HepG2 (cell line): ENCODE measurements around the gene HYDIN. TPM values are rescaled to one million over a fixed set of nuclear protein-coding genes. Genes with fewer than 3 reads are reported as not detected.
A peak's percentile ranks its signal among the peaks of the same experiment; 100 is the strongest.

Source experiments
- ATAC-seq: fragments of 200-7000 bp; cut with Tn5 transposase; 3 replicates; pipeline ENCODE4 v1.9.1; 2020; ENCODE audit warnings: mild to moderate bottlenecking, moderate library complexity
- BruUV-seq: library from RNA; stranded (reverse); fragments of 400-500 nt; replicated peaks from 2 replicates; lab custom pipeline; 2021; lab: Mats Ljungman, UMichigan
- CTCF ChIA-PET: fragments of 300-600 bp; formaldehyde crosslinking; extraction: SDS; loops from one replicate; lab custom pipeline; 2021; ENCODE audit warnings: low total read pairs, inconsistent platforms, low intra/inter-chr PET ratio; lab: Yijun Ruan, JAX
- POLR2A ChIA-PET: fragments of 350-600 bp; sonication (Branson Sonifier 250); formaldehyde crosslinking; loops from one replicate; lab custom pipeline; 2020; ENCODE audit warnings: antibody characterized with exemption, inconsistent platforms; lab: Yijun Ruan, JAX
- DNase-seq: peaks from one replicate; pipeline ENCODE4 v3.0.0-alpha.2; 2015; ENCODE audit warnings: low spot score
- FAIRE-seq: peaks from 3 replicates; lab custom pipeline; 2011; peaks lifted over from hg19 to GRCh38; lab: Jason Lieb, UNC
- H2AFZ ChIP-seq: one replicate; pipeline ENCODE4 v1.6.1; 2011; ENCODE audit warnings: low read length, inconsistent platforms
- H3K27ac ChIP-seq: fragments of 300-600 bp; 3 replicates; pipeline ENCODE4 v1.8.0; 2011; ENCODE audit warnings: mixed run types, mild to moderate bottlenecking, mixed read lengths, low read length, inconsistent platforms; ENCODE audit not compliant: insufficient read depth; ENCODE audit errors: extremely low read length
- H3K27me3 ChIP-seq, 2 experiments: fragments of 200-600 bp in 1 of 2; 2 replicates in 1 of 2; 3 replicates in 1 of 2; pipeline versions ENCODE4 v1.6.0 to v1.8.0; 2011; ENCODE audit warnings: low read length in 2 of 2, mild to moderate bottlenecking in 2 of 2, moderate library complexity in 2 of 2, inconsistent platforms in 1 of 2; ENCODE audit not compliant: insufficient read depth in 2 of 2, control insufficient read depth in 1 of 2
- H3K36me3 ChIP-seq, 2 experiments: fragments of 200-600 bp in 1 of 2; replicated peaks in 1 of 2; 2 replicates in 1 of 2; 3 replicates in 1 of 2; pipeline versions ENCODE4 v1.5.1 to v1.8.0; 2011; ENCODE audit warnings: low read length in 2 of 2, inconsistent platforms in 1 of 2; ENCODE audit not compliant: insufficient read depth in 2 of 2, control insufficient read depth in 1 of 2
- H3K4me1 ChIP-seq: 2 replicates; pipeline ENCODE4 v1.5.1; 2012; ENCODE audit warnings: low read length, inconsistent platforms; ENCODE audit not compliant: insufficient read depth
- H3K4me2 ChIP-seq: 2 replicates; pipeline ENCODE4 v1.6.0; 2011; ENCODE audit warnings: low read depth, low read length, inconsistent platforms
- H3K4me3 ChIP-seq, 3 experiments: fragments of 200-600 bp in 1 of 3; sonication (generic), shearing (Covaris generic) in 1 of 3; replicated peaks in 1 of 3; 2 replicates each; pipeline ENCODE4 v1.5.1; 2011 to 2016; ENCODE audit warnings: low read length in 3 of 3, inconsistent platforms in 2 of 3, low read depth in 2 of 3, mild to moderate bottlenecking in 2 of 3, control low read depth in 1 of 3, mixed read lengths in 1 of 3; ENCODE audit not compliant: insufficient read depth in 1 of 3
- H3K79me2 ChIP-seq: one replicate; pipeline ENCODE4 v1.6.1; 2011; ENCODE audit warnings: low read length, inconsistent platforms; ENCODE audit not compliant: insufficient read depth
- H3K9ac ChIP-seq: 2 replicates; pipeline ENCODE4 v1.6.0; 2011; ENCODE audit warnings: mild to moderate bottlenecking, low read depth, low read length, inconsistent platforms; ENCODE audit not compliant: insufficient read depth
- H3K9me3 ChIP-seq: 2 replicates; pipeline ENCODE4 v1.5.1; 2012; ENCODE audit warnings: mild to moderate bottlenecking, low read length
- H4K20me1 ChIP-seq: 2 replicates; pipeline ENCODE4 v1.6.0; 2011; ENCODE audit warnings: inconsistent platforms, mild to moderate bottlenecking, low read length, moderate library complexity; ENCODE audit not compliant: insufficient read depth
- ARID2 ChIP-seq: sonication (generic); formaldehyde crosslinking; IDR thresholded peaks from 2 replicates; pipeline ENCODE4 v1.8.1; 2022; ENCODE audit warnings: mild to moderate bottlenecking, missing genetic modification reagents, borderline replicate concordance
- BCL6 ChIP-seq: IDR thresholded peaks from 2 replicates; pipeline ENCODE4 v1.6.1; 2016; ENCODE audit warnings: missing genetic modification reagents, missing compliant biosample characterization
- CTCF ChIP-seq: sonication (generic); formaldehyde crosslinking; IDR thresholded peaks from 2 replicates; pipeline ENCODE4 v1.5.0; 2020; ENCODE audit warnings: mild to moderate bottlenecking, missing genetic modification reagents, moderate library complexity
- HNRNPK ChIP-seq: fragments of 200-400 bp; formaldehyde crosslinking; IDR thresholded peaks from 2 replicates; pipeline ENCODE4 v1.6.1; 2018; ENCODE audit warnings: low read length, low read depth, moderate library complexity, mild to moderate bottlenecking; ENCODE audit not compliant: poor library complexity, severe bottlenecking
- IKZF5 ChIP-seq: IDR thresholded peaks from 2 replicates; pipeline ENCODE4 v1.6.1; 2018; ENCODE audit warnings: missing genetic modification reagents, mild to moderate bottlenecking, missing compliant biosample characterization
- MIXL1 ChIP-seq: IDR thresholded peaks from 2 replicates; pipeline ENCODE4 v1.6.1; 2016
- MXD3 ChIP-seq: IDR thresholded peaks from 2 replicates; pipeline ENCODE4 v1.6.1; 2016; ENCODE audit warnings: mild to moderate bottlenecking, missing biosample characterization, missing genetic modification reagents
- POLR2G ChIP-seq: fragments of 200-400 bp; formaldehyde crosslinking; IDR thresholded peaks from 2 replicates; pipeline ENCODE4 v1.6.1; 2018; ENCODE audit warnings: mild to moderate bottlenecking, low read depth, low read length, moderate library complexity
- RAD21 ChIP-seq: fragments of 450-650 bp; formaldehyde crosslinking; IDR thresholded peaks from 2 replicates; pipeline ENCODE4 v1.5.0; 2020; ENCODE audit warnings: mild to moderate bottlenecking
- SMC3 ChIP-seq: IDR thresholded peaks from 2 replicates; pipeline ENCODE4 v1.6.1; 2011; ENCODE audit warnings: low read length, improper control_type of control experiment
- STAG1 ChIP-seq: sonication (generic); formaldehyde crosslinking; IDR thresholded peaks from 2 replicates; pipeline ENCODE4 v1.4.0; 2020; ENCODE audit warnings: missing genetic modification reagents
- ZNF704 ChIP-seq: sonication (generic); formaldehyde crosslinking; IDR thresholded peaks from 2 replicates; pipeline ENCODE4 v1.8.1; 2023; ENCODE audit warnings: mild to moderate bottlenecking, inconsistent platforms, moderate library complexity, missing genetic modification reagents, borderline replicate concordance
- ZNF710 ChIP-seq: sonication (generic); formaldehyde crosslinking; IDR thresholded peaks from 2 replicates; pipeline ENCODE4 v1.5.0; 2020; ENCODE audit warnings: mild to moderate bottlenecking, missing genetic modification reagents, borderline replicate concordance
- WGBS: methylation state at CpG from one replicate; pipeline ENCODE4 v1.1.6; 2017; ENCODE audit warnings: low lambda C conversion rate; 5-methylcytosine and 5-hydroxymethylcytosine counted together
- in situ Hi-C: cut with HindIII; loops from 2 replicates; pipeline ENCODE4 v1.10.0; 2017; ENCODE audit warnings: low pct_unique_long_range_greater_than_20kb; ENCODE audit not compliant: extremely low pct_ligation_motif_present
- intact Hi-C: fragments of 100-400 bp; cut with micrococcal nuclease; formaldehyde crosslinking; loops from one replicate; pipeline ENCODE4 v1.10.0; 2022; ENCODE audit not compliant: unreplicated experiment
- polyA plus RNA-seq, 8 experiments: library from polyadenylated mRNA; depleted of rRNA in 3 of 8; stranded (reverse) in 7 of 8; unstranded in 1 of 8; fragments of >200 nt; fragmentation: Illumina TruSeq in 4 of 8; extraction: Trizol in 4 of 8; gene quantifications; 2 replicates each; pipeline versions ENCODE4 v1.2.1 to v1.2.3, GENCODE V29; 2011 to 2016; ENCODE audit warnings: low read depth in 4 of 8, missing spikeins in 1 of 8, mixed read lengths in 1 of 8; ENCODE audit not compliant: insufficient read depth in 1 of 8
- total RNA-seq, 5 experiments: library from RNA; depleted of rRNA; stranded (reverse); fragments of >200 nt; fragmentation: Illumina TruSeq; extraction: Trizol; gene quantifications; 2 replicates each; pipeline ENCODE4 v1.2.3, GENCODE V29; 2016; ENCODE audit warnings: low read depth in 1 of 5

HYDIN gene
- total and polyA plus RNA-seq, 2 of the 13 experiments (the other 11 are each of a cell fraction or from before 2014, with no cell fraction given), result not detected

GRCh38 chr16:71216714-71217113 lies 13.8 kb downstream of the HYDIN start (continued):
- TF ChIP-seq IKZF5 (no peak), POLR2G (no peak)

- CTCF ChIA-PET, result interaction anchor here (1.1 to 2.1 kb wide), 3 partner anchors 96 to 152 kb away, joined by 3 to 24 read pairs (median 4); no protein-coding TSS in a partner anchor
- H3K79me2 ChIP-seq, result no peaks in the 10 kb centered on the region
- no peaks in the 10 kb centered on the region for H3K9me3 ChIP-seq
- WGBS, result 0% methylated on average over 1 of the region's 1 CpG
- H3K27me3 ChIP-seq, result no peaks in the 10 kb centered on the region; a peak in 1 of 5 replicates
- TF ChIP-seq MXD3 (no peak), ZNF704 (CRISPR knock-in tag) (no peak), HNRNPK (peak; percentile 67), STAG1 (peak; percentile 70), CTCF (CRISPR knock-in tag) (peak; percentile 64), BCL6 (CRISPR knock-in tag) (no peak), SMC3 (peak; percentile 17; the same call in 1 of the 2 replicates), RAD21 (0 out of 2 replicates have a peak, but pooled peaks have one; percentile 32), MIXL1 (CRISPR knock-in tag) (peak; percentile 83; the same call in 1 of the 2 replicates), ARID2 (no peak), ZNF710 (CRISPR knock-in tag) (peak; percentile 79)
- in situ Hi-C loops (no loop called here), intact Hi-C loops (loop anchor here (5.0 kb wide), 1 partner anchor 142 kb away; the partner anchor contains the start of gene CALB2)
- no peak overlapping the region for H3K4me3 ChIP-seq
- FAIRE-seq (peak; percentile 46), ATAC-seq (no peak; the same call in 2 of the 3 replicates), DNase-seq (peak; percentile 17)
- no peak overlapping the region for H3K9ac ChIP-seq
- no peaks in the 10 kb centered on the region for H3K4me1 ChIP-seq
- H3K4me2 ChIP-seq, result no peak overlapping the region
- no TSS peak for BruUV-seq
- H2AFZ ChIP-seq, result no peak overlapping the region
- POLR2A ChIA-PET, result no interaction called here
- no peaks in the 10 kb centered on the region for H4K20me1 ChIP-seq
- H3K27ac ChIP-seq, result no peak overlapping the region
- H3K36me3 ChIP-seq, result no peaks in the 10 kb centered on the region
These were observed 15.7 kb downstream of the HYDIN start for GRCh38 chr16:71214746-71215381.
